Measurements from ENCODE around the gene DNAI2. TPM values are rescaled to one million over a fixed set of nuclear protein-coding genes. Genes with fewer than 3 reads are reported as not detected.

The DNAI2 gene
- total RNA-seq, 1 donor from 2014 or later = not detected

- H3K9me3 Mint-ChIP-seq = no peaks in the 10 kb centered on the region
- H3K27ac Mint-ChIP-seq (ENCODE audit: unreplicated experiment) = no peak overlapping the region
- H3K27me3 Mint-ChIP-seq (ENCODE audit: low read depth) = peaks cover under 1% of the 10 kb centered on the region
Observed at GRCh38 chr17:74334393-74335039, 60.5 kb downstream of the DNAI2 start.

GRCh38 chr17:74335529-74336062, 61.6 kb downstream of the DNAI2 start:
- no peak overlapping the region for H3K27ac Mint-ChIP-seq (ENCODE audit: unreplicated experiment)

More at GRCh38 chr17:74334393-74335039, 60.5 kb downstream of the DNAI2 start:
- TF ChIP-seq, protein P1, sequence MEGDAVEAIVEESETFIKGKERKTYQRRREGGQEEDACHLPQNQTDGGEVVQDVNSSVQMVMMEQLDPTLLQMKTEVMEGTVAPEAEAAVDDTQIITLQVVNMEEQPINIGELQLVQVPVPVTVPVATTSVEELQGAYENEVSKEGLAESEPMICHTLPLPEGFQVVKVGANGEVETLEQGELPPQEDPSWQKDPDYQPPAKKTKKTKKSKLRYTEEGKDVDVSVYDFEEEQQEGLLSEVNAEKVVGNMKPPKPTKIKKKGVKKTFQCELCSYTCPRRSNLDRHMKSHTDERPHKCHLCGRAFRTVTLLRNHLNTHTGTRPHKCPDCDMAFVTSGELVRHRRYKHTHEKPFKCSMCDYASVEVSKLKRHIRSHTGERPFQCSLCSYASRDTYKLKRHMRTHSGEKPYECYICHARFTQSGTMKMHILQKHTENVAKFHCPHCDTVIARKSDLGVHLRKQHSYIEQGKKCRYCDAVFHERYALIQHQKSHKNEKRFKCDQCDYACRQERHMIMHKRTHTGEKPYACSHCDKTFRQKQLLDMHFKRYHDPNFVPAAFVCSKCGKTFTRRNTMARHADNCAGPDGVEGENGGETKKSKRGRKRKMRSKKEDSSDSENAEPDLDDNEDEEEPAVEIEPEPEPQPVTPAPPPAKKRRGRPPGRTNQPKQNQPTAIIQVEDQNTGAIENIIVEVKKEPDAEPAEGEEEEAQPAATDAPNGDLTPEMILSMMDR (conservative IDR thresholded peaks at IDR 0.05) = no peak
- H3K4me3 Mint-ChIP-seq = no peak overlapping the region
- DNase-seq (ENCODE audit: low read depth, low spot score) = no peak
- no peaks in the 10 kb centered on the region for H3K36me3 Mint-ChIP-seq (ENCODE audit: low read depth)
- H3K4me1 Mint-ChIP-seq = peaks cover 3% of the 10 kb centered on the region

GRCh38 chr17:74336307-74336706, 62.3 kb downstream of the DNAI2 start:
- TF ChIP-seq, protein P1 (conservative IDR thresholded peaks at IDR 0.05) = no peak
- no peaks in the 10 kb centered on the region for H3K36me3 Mint-ChIP-seq (ENCODE audit: low read depth)
- H3K9me3 Mint-ChIP-seq = no peaks in the 10 kb centered on the region
- peaks cover 5% of the 10 kb centered on the region for H3K4me1 Mint-ChIP-seq
- no peak overlapping the region for H3K4me3 Mint-ChIP-seq
- no peak overlapping the region for H3K27ac Mint-ChIP-seq (ENCODE audit: unreplicated experiment)
- no peaks in the 10 kb centered on the region for H3K27me3 Mint-ChIP-seq (ENCODE audit: low read depth)
- DNase-seq (ENCODE audit: low read depth, low spot score) = no peak

More at GRCh38 chr17:74335529-74336062, 61.6 kb downstream of the DNAI2 start:
- Mint-ChIP-seq H3K4me1 (peaks cover 6% of the 10 kb centered on the region), H3K27me3 (ENCODE audit: low read depth) (no peaks in the 10 kb centered on the region), H3K4me3 (no peak overlapping the region), H3K9me3 (no peaks in the 10 kb centered on the region), H3K36me3 (ENCODE audit: low read depth) (no peaks in the 10 kb centered on the region)
- TF ChIP-seq, protein P1 (conservative IDR thresholded peaks at IDR 0.05) = no peak
- DNase-seq (ENCODE audit: low read depth, low spot score) = no peak

GRCh38 chr17:74337834-74338500, 63.9 kb downstream of the DNAI2 start:
- H3K4me1 Mint-ChIP-seq = peaks cover 5% of the 10 kb centered on the region
- TF ChIP-seq, protein P1 (conservative IDR thresholded peaks at IDR 0.05) = no peak
- no peak for DNase-seq (ENCODE audit: low read depth, low spot score)
- no peaks in the 10 kb centered on the region for H3K27me3 Mint-ChIP-seq (ENCODE audit: low read depth)
- no peak overlapping the region for H3K4me3 Mint-ChIP-seq
- H3K9me3 Mint-ChIP-seq = no peaks in the 10 kb centered on the region
- H3K36me3 Mint-ChIP-seq (ENCODE audit: low read depth) = no peaks in the 10 kb centered on the region
- no peak overlapping the region for H3K27ac Mint-ChIP-seq (ENCODE audit: unreplicated experiment)

DNA sequence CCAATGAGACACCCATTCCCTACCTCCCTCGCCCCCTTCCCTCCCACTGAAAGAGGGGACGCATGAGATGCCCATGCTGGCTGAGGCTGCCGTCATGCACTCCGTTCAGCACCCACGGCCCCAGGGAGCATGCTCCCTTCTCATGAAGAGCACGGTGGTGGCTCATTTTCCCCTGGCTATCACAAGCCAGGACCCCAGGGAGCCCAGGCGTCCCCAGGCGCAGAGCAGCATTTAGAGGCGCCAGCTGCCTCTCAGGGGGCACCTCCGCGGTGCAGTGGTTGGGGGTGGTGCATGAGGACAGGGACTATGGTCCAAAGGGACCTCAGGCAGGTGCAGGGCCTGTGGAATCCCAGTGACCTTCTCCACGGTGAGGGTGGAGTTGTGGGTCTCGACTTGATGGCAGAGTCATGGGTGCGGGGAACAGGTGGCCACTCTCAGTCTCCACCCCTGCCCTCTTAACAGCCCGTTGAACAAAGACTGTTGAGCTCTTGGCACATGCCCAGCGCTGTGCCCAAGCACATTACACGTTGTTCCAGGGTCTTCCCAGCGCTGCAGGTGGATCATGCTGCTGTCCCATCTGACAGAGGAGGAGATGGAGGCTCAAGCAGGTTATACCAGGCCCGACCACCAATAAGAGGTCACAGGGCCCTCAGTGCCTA, 65.6 kb downstream of the DNAI2 start:
- H3K4me1 Mint-ChIP-seq = peaks cover 5% of the 10 kb centered on the region
- H3K27ac Mint-ChIP-seq (ENCODE audit: unreplicated experiment) = peak overlapping the region; percentile 19
- H3K4me3 Mint-ChIP-seq = no peak overlapping the region
- DNase-seq (ENCODE audit: low read depth, low spot score) = no peak
- no peaks in the 10 kb centered on the region for H3K36me3 Mint-ChIP-seq (ENCODE audit: low read depth)
- TF ChIP-seq, protein P1 (conservative IDR thresholded peaks at IDR 0.05) = no peak
- no peaks in the 10 kb centered on the region for H3K27me3 Mint-ChIP-seq (ENCODE audit: low read depth)
- H3K9me3 Mint-ChIP-seq = no peaks in the 10 kb centered on the region
